ENCODE results near the gene NFX1. TPM values are rescaled to one million over a fixed set of nuclear protein-coding genes. Genes with fewer than 3 reads are reported as not detected.

NFX1 gene
- total and polyA plus RNA-seq, 10 of the 15 experiments (the other 5 are each of a cell fraction or from before 2014, with no cell fraction given), result 11.9 to 45.1 (median 36.1) TPM

DNA sequence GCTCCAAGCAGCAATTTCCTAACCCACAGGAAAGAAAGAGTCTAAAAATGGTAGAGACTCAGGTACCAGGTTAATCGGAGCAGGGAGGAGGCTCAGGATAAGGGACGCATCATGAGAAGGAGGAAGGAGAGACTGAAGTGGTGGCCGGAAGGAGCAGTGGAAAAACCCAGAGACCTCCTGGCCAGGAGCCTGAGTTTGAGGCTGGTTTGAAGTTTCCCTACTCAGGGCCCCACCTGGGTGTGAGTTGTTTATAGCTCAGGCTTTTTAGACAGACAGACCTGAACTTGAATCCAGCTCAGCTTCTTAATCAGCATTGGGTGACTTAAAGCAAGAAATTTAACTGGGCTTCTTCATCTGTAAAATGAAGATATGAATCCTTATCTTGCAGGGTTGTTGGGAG is 124.0 kb downstream of the NFX1 start:
- FAIRE-seq, result no peak
- Histone ChIP-seq H3K4me2 (ENCODE audit: control insufficient read depth, insufficient read depth) (no peak overlapping the region), H3K27me3 (replicated peaks in 1 of 2; ENCODE audit: control insufficient read depth in 2 of 2, insufficient read depth in 2 of 2, low read length in 1 of 2) (no peaks in the 10 kb centered on the region; a peak in 1 of 4 replicates), H3K9ac (ENCODE audit: control insufficient read depth, insufficient read depth, low read length) (no peak overlapping the region), H2AFZ (ENCODE audit: control insufficient read depth, low read depth, low read length) (no peak overlapping the region), H3K36me3 (ENCODE audit: control insufficient read depth in 2 of 2, insufficient read depth in 2 of 2, low read length in 1 of 2) (no peaks in the 10 kb centered on the region), H3K27ac (ENCODE audit: control insufficient read depth, insufficient read depth) (no peak overlapping the region), H4K20me1 (ENCODE audit: control insufficient read depth, insufficient read depth) (no peaks in the 10 kb centered on the region), H3K4me3 (no peak overlapping the region), H3K4me1 (ENCODE audit: control insufficient read depth, insufficient read depth, low read length) (no peaks in the 10 kb centered on the region), H3K79me2 (ENCODE audit: control insufficient read depth, insufficient read depth, low read length) (no peaks in the 10 kb centered on the region), H3K9me3 (replicated peaks; ENCODE audit: control insufficient read depth, insufficient read depth, low read length) (no peaks in the 10 kb centered on the region)
- 32% methylated on average over 3 of the region's 3 CpGs for WGBS (ENCODE audit: insufficient coverage, insufficient replicate concordance, low lambda C conversion rate, missing lambda C conversion rate)
- peak; percentile 13; the same call in 1 of the 3 replicates for ATAC-seq
- TF ChIP-seq FOXK2 (IDR thresholded peaks at IDR 0.05) (no peak), SUZ12 (IDR thresholded peaks at IDR 0.05; ENCODE audit: unreplicated experiment) (no peak), ZNF207 (IDR thresholded peaks at IDR 0.05; ENCODE audit: borderline replicate concordance) (no peak), PBX3 (IDR thresholded peaks at IDR 0.05; ENCODE audit: insufficient replicate concordance, low read depth, low read length) (no peak), NFIC (IDR thresholded peaks at IDR 0.05; ENCODE audit: low read depth, low read length) (no peak), BMI1 (IDR thresholded peaks at IDR 0.05; ENCODE audit: borderline replicate concordance) (no peak), GABPA (IDR thresholded peaks at IDR 0.05; ENCODE audit: low read depth) (no peak), YBX1 (IDR thresholded peaks at IDR 0.05) (no peak), RELB (IDR thresholded peaks at IDR 0.05; ENCODE audit: low read depth) (no peak), KAT2A (conservative IDR thresholded peaks at IDR 0.05; ENCODE audit: control insufficient read depth, low read depth, low read length) (no peak), HDGF (IDR thresholded peaks at IDR 0.05) (no peak), ZBED1 (IDR thresholded peaks at IDR 0.05; ENCODE audit: borderline replicate concordance) (no peak), POLR2A (IDR thresholded peaks at IDR 0.05; ENCODE audit: low read depth, low read length) (no peak), NR2C1 (IDR thresholded peaks at IDR 0.05) (no peak), IRF4 (IDR thresholded peaks at IDR 0.05; ENCODE audit: low read depth, low read length) (no peak), POLR2AphosphoS2 (IDR thresholded peaks at IDR 0.05; ENCODE audit: low read depth, low read length) (no peak), HDAC2 (IDR thresholded peaks at IDR 0.05) (no peak)
- TF ChIP-seq, protein P1, sequence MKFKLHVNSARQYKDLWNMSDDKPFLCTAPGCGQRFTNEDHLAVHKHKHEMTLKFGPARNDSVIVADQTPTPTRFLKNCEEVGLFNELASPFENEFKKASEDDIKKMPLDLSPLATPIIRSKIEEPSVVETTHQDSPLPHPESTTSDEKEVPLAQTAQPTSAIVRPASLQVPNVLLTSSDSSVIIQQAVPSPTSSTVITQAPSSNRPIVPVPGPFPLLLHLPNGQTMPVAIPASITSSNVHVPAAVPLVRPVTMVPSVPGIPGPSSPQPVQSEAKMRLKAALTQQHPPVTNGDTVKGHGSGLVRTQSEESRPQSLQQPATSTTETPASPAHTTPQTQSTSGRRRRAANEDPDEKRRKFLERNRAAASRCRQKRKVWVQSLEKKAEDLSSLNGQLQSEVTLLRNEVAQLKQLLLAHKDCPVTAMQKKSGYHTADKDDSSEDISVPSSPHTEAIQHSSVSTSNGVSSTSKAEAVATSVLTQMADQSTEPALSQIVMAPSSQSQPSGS (IDR thresholded peaks at IDR 0.05; ENCODE audit: low read length), result no peak
- TF ChIP-seq, protein P2, sequence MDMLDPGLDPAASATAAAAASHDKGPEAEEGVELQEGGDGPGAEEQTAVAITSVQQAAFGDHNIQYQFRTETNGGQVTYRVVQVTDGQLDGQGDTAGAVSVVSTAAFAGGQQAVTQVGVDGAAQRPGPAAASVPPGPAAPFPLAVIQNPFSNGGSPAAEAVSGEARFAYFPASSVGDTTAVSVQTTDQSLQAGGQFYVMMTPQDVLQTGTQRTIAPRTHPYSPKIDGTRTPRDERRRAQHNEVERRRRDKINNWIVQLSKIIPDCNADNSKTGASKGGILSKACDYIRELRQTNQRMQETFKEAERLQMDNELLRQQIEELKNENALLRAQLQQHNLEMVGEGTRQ (IDR thresholded peaks at IDR 0.05; ENCODE audit: borderline replicate concordance, low read depth, low read length), result no peak
- ChIA-PET CTCF (interaction anchor here (0.9 to 10.1 kb wide), 7 partner anchors 10 to 188 kb away, joined by 4 to 113 read pairs (median 7); partner anchors contain the start of gene AQP3), POLR2A (no interaction called here), SMC1A (ENCODE audit: uncharacterized antibody, unreplicated experiment) (interaction anchor here (1.1 to 2.8 kb wide), 3 partner anchors 39 to 59 kb away, joined by 3 to 18 read pairs (median 5); partner anchors contain the start of gene NOL6), RAD21 (ENCODE audit: unreplicated experiment) (interaction anchor here (1.8 to 3.2 kb wide), 3 partner anchors 10 to 53 kb away, joined by 9 to 12 read pairs (median 11); no protein-coding TSS in a partner anchor)
- no peak for DNase-seq (ENCODE audit: low read depth, low spot score)
- in situ Hi-C loops (cut with MboI) (no loop called here), intact Hi-C loops (cut with micrococcal nuclease; ENCODE audit: unreplicated experiment) (no loop called here)
- no TSS peak for BruUV-seq (replicated peaks)

Data from GM12878 (cell line).